OCI-LY3 (cell line): Measurements from ENCODE around the gene RHOJ.

Experiments
- CTCF ChIP-seq: fragments of 200-600, 300-600 bp; sonication (generic); IDR thresholded peaks from 2 replicates; pipeline ENCODE4 v1.5.1; 2014; ENCODE audit warnings: antibody characterized with exemption, low read length, low read depth
- EZH2phosphoT487 ChIP-seq: fragments of 200-600 bp; shearing (Covaris generic); IDR thresholded peaks from 2 replicates; pipeline ENCODE4 v1.6.1; 2018; ENCODE audit warnings: antibody characterized with exemption, mixed run types, low read depth

GRCh38 chr14:63203618-63204406 is 431 bp upstream of the RHOJ start:
- TF ChIP-seq CTCF (no peak), EZH2phosphoT487 (no peak)
